ENCODE data around the gene HDAC4. TPM values are rescaled to one million over a fixed set of nuclear protein-coding genes. Genes with fewer than 3 reads are reported as not detected.

HDAC4 gene
- total and polyA plus RNA-seq, 2 of the 4 experiments (the other 2 are of a cell fraction) = 4.1 to 7.2 TPM

DNA sequence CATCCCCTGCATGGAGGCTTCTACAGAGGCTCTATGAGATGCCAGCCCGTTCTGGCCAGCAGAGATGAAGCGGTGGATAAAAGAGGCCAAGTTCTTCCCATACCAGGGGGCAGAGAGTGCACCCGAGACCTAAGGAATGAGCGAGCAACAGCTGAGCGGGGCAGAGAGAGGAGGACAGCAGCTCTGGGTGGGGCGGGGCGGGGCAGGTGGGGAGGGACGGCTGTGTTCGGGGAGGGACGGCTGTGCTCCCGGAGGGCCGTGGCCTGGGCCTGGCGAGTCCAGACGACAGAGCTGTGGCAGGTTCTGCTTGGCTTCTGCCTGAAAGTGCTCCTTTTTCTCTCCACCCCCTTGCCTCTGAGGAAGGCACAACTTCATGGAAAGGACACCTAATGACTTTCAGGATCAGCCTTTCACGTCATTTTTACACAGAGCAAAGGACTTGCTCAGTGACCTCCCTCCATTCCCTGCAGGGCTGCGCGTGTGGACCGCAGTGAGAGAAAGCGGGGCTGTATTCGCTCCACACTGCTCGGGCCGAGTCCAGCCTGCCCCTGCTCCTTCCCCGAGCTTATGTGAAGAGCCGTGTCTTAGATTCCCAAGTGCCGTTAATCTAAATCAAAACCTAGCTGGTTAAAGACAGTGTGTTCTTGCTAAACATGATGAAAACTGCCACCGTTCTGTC lies 232.9 kb downstream of the HDAC4 start:
- no peaks in the 10 kb centered on the region for H3K4me1 ChIP-seq (ENCODE audit: control insufficient read depth, insufficient read depth, low read length)
- H3K27ac ChIP-seq (ENCODE audit: insufficient read depth, low read length) = no peak overlapping the region
- no peak overlapping the region for H3K56ac ChIP-seq (ENCODE audit: extremely low read depth, insufficient read depth, low read length)
- H3K4ac ChIP-seq (ENCODE audit: low read depth, low read length) = no peak overlapping the region
- H2BK5ac ChIP-seq (ENCODE audit: low read depth, low read length, poor library complexity, severe bottlenecking) = no peak overlapping the region
- CTCF ChIA-PET = no interaction called here
- H3K4me2 ChIP-seq (ENCODE audit: low read depth, low read length) = no peak overlapping the region
- WGBS, 2 experiments (ENCODE audit: extremely low coverage in 2 of 2, insufficient read length in 1 of 2) = 98% methylated on average over 7 of the region's 26 CpGs; no CpG with 5 or more reads in 1 of the 2 experiments
- peaks cover 25% of the 10 kb centered on the region for H3K36me3 ChIP-seq (ENCODE audit: control insufficient read depth, insufficient read depth, low read length)
- no peak overlapping the region for H2BK120ac ChIP-seq (ENCODE audit: low read depth, low read length)
- intact Hi-C loops (cut with micrococcal nuclease) = no loop called here
- H4K5ac ChIP-seq (ENCODE audit: low read depth, low read length) = no peak overlapping the region
- H3K9me3 ChIP-seq (ENCODE audit: control insufficient read depth, insufficient read depth, low read length) = peaks cover 6% of the 10 kb centered on the region; the same call in 1 of the 2 replicates
- H3K9ac ChIP-seq (ENCODE audit: low read depth, low read length) = no peak overlapping the region
- no peaks in the 10 kb centered on the region for H3K79me1 ChIP-seq (ENCODE audit: low read depth in 1 of 2, low read length in 2 of 2)
- in situ Hi-C loops (cut with MboI; ENCODE audit: low sequenced_read_pairs) = no loop called here
- H2AFZ ChIP-seq (replicated peaks; ENCODE audit: low read length, poor library complexity) = no peak overlapping the region
- H4K8ac ChIP-seq (ENCODE audit: low read depth in 2 of 2, low read length in 2 of 2) = no peak overlapping the region
- H3K18ac ChIP-seq (ENCODE audit: low read depth, low read length) = no peak overlapping the region
- dilution Hi-C loops (cut with HindIII; ENCODE audit: low sequenced_read_pairs, unreplicated experiment) = no loop called here
- no TSS peak for BruUV-seq (replicated peaks)
- H2AK5ac ChIP-seq (ENCODE audit: low read depth, low read length) = no peak overlapping the region
- H2BK20ac ChIP-seq (ENCODE audit: low read depth, low read length) = no peak overlapping the region
- POLR2A ChIA-PET (ENCODE audit: unreplicated experiment) = no interaction called here
- no peak overlapping the region for H3K14ac ChIP-seq (replicated peaks; ENCODE audit: low read depth, low read length)
- ATAC-seq (ENCODE audit: low read depth) = no peak
- TF ChIP-seq MAZ (IDR thresholded peaks at IDR 0.05; ENCODE audit: borderline replicate concordance, low read depth, low read length) = no peak
- TF ChIP-seq, protein P1, sequence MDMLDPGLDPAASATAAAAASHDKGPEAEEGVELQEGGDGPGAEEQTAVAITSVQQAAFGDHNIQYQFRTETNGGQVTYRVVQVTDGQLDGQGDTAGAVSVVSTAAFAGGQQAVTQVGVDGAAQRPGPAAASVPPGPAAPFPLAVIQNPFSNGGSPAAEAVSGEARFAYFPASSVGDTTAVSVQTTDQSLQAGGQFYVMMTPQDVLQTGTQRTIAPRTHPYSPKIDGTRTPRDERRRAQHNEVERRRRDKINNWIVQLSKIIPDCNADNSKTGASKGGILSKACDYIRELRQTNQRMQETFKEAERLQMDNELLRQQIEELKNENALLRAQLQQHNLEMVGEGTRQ (IDR thresholded peaks at IDR 0.05; ENCODE audit: low read depth, low read length) = no peak
- no peaks in the 10 kb centered on the region for H4K20me1 ChIP-seq (ENCODE audit: insufficient read depth, low read length)
- DNase-seq = no peak
- no peak overlapping the region for H2AK9ac ChIP-seq (replicated peaks; ENCODE audit: low read depth, low read length, poor library complexity)
- H3K9me1 ChIP-seq (ENCODE audit: insufficient read depth, low read length) = no peaks in the 10 kb centered on the region; the same call in 1 of the 2 replicates
- no peak overlapping the region for H2BK15ac ChIP-seq (ENCODE audit: low read depth, low read length)
- no peak overlapping the region for H3K4me3 ChIP-seq (ENCODE audit: insufficient read depth, low read depth, low read length)
- H3K23ac ChIP-seq (ENCODE audit: low read depth, low read length) = no peak overlapping the region
- H4K91ac ChIP-seq (ENCODE audit: insufficient read depth, low read depth, low read length) = no peak overlapping the region
- no peaks in the 10 kb centered on the region for H3K27me3 ChIP-seq (ENCODE audit: control insufficient read depth, insufficient read depth, low read length)

All from IMR-90 (cell line).